ENCODE results near the gene PSMD8.
"Not testable (repeated sequence)": the region's sequence is repeated elsewhere in the genome, so short reads cannot be mapped to it uniquely, and the experiment has no call there.

Gene PSMD8

GRCh38 chr19:38411041-38411712 is 36.8 kb downstream of the PSMD8 start:
- no peak for DNase-seq (ENCODE audit: extremely low spot score)
- ChIA-PET CTCF (interaction anchor here (2.2 kb wide), 1 partner anchor 8 kb away, joined by 21 read pairs; the partner anchor contains the start of gene FAM98C), POLR2A (no interaction called here)
- no peak for TF ChIP-seq CTCF (IDR thresholded peaks at IDR 0.05; ENCODE audit: control extremely low read depth, extremely low read depth, low read depth, missing control alignments)

- POLR2A ChIA-PET; DNase-seq (ENCODE audit: extremely low spot score): not testable (repeated sequence)
These were observed 37.5 kb downstream of the PSMD8 start for GRCh38 chr19:38411898-38412297.

GRCh38 chr19:38412491-38412890 is 38.1 kb downstream of the PSMD8 start:
- no peak for TF ChIP-seq CTCF (IDR thresholded peaks at IDR 0.05; ENCODE audit: control extremely low read depth, extremely low read depth, low read depth, missing control alignments)
- no peak for DNase-seq (ENCODE audit: extremely low spot score)
- POLR2A ChIA-PET, result no interaction called here
- CTCF ChIA-PET, result interaction anchor here (0.6 to 2.2 kb wide), 3 partner anchors 9 to 221 kb away, joined by 3 to 21 read pairs (median 3); partner anchors contain the start of gene FAM98C

More at GRCh38 chr19:38411898-38412297, 37.5 kb downstream of the PSMD8 start:
- CTCF ChIA-PET, result interaction anchor here (0.6 to 2.2 kb wide), 2 partner anchors 9 to 54 kb away, joined by 3 to 21 read pairs; partner anchors contain the start of gene FAM98C

- DNase-seq (ENCODE audit: extremely low spot score), result no peak
- CTCF ChIA-PET, result interaction anchor here (0.7 to 4.7 kb wide), 4 partner anchors 9 to 536 kb away, joined by 3 to 37 read pairs (median 12); partner anchors contain the start of gene FAM98C
- TF ChIP-seq CTCF (IDR thresholded peaks at IDR 0.05; ENCODE audit: control extremely low read depth, extremely low read depth, low read depth, missing control alignments), result no peak
- POLR2A ChIA-PET, result interaction anchor here (0.6 kb wide), 1 partner anchor 958 kb away, joined by 3 read pairs; no protein-coding TSS in a partner anchor
These were observed 38.6 kb downstream of the PSMD8 start for GRCh38 chr19:38412961-38413360.

- DNase-seq (ENCODE audit: extremely low spot score), result no peak
- CTCF ChIA-PET, result interaction anchor here (0.7 to 4.7 kb wide), 3 partner anchors 10 to 536 kb away, joined by 3 to 37 read pairs (median 3); partner anchors contain the start of gene FAM98C
- POLR2A ChIA-PET, result interaction anchor here (0.6 kb wide), 1 partner anchor 958 kb away, joined by 3 read pairs; no protein-coding TSS in a partner anchor
- no peak for TF ChIP-seq CTCF (IDR thresholded peaks at IDR 0.05; ENCODE audit: control extremely low read depth, extremely low read depth, low read depth, missing control alignments)
These were observed 39.0 kb downstream of the PSMD8 start for GRCh38 chr19:38413416-38413815.

- CTCF ChIA-PET, result interaction anchor here (4.7 kb wide), 1 partner anchor 13 kb away, joined by 37 read pairs; the partner anchor contains the start of gene FAM98C
- POLR2A ChIA-PET, result interaction anchor here (0.7 kb wide), 1 partner anchor 215 kb away, joined by 7 read pairs; no protein-coding TSS in a partner anchor
- no peak for TF ChIP-seq CTCF (IDR thresholded peaks at IDR 0.05; ENCODE audit: control extremely low read depth, extremely low read depth, low read depth, missing control alignments)
- DNase-seq (ENCODE audit: extremely low spot score), result no peak
These were observed 42.8 kb downstream of the PSMD8 start for GRCh38 chr19:38417146-38417543.
